ENCODE data around the gene RSPH9.
"Not testable (repeated sequence)": the region's sequence is repeated elsewhere in the genome, so short reads cannot be mapped to it uniquely, and the experiment has no call there.

The RSPH9 gene

DNA sequence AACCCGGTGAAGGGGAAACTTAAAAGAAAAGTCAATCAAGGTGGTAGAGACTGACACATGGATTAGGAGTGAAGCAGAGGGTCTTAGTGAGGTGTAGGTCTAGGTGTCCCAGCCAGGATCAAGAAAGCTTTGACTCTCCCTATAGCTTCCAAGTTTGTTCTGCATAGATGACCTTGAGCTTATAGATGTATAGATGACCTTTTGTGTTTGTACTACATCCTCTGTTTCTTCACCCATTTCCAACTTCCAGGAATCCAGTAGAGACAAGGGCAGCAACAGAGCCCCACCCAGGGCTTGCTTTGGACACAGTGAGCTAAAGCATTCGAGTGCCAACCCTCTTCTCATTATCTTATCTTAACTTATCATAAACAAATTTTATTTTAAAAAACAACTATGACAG is 44.6 kb downstream of the RSPH9 start:
- FAIRE-seq = no peak

DNA sequence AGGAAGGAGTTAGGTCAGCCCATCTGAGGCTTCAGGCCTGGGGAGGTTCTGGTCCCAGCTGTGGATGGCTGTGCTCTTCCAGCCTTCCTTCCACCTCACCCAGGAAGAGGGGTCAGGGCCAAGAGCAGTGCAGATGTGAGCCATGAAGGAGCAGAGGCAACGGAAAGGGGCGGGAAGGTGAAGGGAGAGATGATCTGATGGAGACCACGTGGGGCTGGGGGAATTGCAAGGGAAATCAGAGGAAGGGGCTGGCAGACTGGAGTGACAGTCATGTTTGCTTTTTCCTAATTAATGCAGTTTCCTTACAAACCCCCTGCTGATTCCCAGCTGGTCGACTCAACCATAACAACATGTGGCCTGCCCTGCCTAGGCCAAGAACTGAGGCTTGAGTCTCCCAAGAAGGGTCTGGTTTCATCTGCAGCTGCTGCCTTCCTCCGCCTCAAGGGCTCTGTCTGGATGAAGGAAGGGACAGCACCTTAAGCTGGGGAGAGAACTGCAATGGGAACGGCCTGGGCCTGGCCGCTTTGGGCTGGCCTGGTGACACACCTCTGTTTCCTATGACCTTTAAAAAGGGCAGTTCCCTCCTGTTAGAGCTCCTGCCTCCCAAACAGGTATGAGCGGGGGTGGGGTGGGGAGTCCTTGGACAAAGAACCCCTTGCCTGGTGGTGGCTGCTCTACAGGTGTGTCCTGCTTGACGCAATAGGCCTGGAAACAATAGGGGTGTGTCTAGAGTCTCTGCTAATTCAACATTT is 50.6 kb downstream of the RSPH9 start:
- no peak for FAIRE-seq

DNA sequence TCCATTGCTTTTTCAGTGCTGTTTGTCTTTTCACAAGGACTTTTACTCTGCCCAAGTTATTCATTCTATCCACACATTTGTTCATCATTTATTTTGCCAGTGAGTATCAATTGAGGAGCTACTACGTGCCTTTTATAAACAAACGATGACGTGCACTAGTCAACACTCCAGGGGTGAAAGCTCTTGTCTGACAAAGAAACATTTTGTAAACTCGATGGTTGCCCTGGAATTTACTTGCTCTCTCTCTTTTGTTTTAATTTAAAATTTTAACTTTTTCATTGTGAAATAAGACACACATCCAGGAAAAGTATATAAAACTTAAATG is 51.1 kb downstream of the RSPH9 start:
- FAIRE-seq = no peak

DNA sequence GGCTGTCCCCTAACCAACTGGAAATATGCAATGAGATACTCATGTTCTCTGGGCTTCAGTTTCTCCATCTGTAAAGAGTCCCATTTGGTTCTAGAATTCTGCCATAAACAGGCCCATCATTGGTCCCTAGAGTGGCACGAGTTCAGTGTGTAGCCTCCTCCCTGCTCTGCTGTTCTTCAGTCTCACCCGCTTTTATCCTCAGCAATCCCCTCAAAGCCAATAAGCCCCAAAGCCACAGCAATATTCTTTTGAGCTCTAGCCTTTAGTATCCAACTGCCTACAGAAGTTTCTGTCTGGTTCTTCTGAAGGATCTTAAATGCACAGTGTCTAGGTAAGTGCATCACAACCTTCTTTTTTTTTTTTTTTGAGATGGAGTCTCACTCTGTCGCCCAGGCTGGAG is 52.6 kb downstream of the RSPH9 start:
- no peak for FAIRE-seq

DNA sequence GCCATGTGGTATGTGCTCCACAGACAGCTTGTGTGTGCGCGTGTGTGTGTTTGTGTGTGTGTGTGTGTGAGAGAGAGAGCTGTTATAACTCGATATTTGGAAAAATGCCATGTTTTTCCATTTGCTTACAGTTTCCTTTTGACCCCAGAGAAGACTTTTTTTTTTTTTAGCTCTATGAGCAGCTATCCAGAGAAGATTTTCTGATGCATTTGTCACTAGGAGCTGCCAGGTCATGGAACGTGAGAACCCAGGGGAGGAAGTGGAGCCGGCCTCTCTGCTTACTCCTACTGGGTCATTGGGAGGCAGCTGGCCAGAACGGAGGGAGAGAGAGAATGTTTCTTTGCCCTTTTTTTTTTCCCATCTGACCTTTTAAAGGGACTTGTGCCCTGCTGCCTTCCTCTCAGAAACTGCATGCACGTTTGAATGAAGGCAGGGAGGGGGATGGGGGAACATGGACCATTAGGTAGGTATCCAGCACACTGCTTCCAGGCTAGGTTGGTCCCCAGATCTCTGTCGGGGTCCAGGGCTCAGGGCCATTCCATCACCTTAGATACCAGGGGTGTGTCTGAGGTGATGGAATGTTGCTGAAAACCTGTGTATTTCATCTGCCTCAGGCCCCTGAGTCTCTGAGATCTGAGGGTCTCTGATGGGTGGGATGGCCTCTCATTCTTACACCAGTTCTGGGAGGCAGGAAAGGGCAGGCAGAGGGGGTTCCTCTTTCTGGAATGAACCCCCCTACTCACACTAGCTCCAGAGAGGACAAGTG is 53.9 kb downstream of the RSPH9 start:
- no peak for FAIRE-seq

DNA sequence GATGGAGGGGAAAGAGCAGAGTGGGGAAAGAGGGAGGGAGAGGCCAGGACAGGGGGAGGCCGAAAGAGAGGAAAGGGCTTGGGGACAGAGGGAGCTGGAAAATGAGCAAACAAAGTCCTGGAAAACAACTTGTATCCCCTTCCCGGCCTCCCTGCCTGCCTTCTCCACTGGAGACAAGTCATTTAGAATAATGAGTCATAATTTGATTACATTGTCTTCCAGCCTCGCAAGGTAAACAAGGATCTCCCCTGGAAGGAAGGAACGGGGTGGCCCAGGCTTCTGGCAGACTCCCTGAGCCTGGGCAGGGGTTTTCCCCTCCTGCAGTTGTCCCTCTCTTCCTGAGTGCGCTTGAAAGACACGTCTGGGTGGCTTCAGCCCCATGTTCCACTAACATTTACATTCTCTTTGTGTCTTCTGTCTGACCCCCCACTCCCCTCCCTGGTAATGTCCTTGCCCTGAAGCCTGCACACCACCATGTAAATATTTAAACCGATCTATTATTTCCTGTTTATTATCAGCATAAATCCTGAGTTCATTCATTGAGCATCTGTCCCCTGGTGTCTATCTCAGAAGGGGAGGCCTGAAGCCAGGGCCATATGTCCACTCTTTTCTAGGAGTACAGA is 54.8 kb downstream of the RSPH9 start:
- no peak for FAIRE-seq

DNA sequence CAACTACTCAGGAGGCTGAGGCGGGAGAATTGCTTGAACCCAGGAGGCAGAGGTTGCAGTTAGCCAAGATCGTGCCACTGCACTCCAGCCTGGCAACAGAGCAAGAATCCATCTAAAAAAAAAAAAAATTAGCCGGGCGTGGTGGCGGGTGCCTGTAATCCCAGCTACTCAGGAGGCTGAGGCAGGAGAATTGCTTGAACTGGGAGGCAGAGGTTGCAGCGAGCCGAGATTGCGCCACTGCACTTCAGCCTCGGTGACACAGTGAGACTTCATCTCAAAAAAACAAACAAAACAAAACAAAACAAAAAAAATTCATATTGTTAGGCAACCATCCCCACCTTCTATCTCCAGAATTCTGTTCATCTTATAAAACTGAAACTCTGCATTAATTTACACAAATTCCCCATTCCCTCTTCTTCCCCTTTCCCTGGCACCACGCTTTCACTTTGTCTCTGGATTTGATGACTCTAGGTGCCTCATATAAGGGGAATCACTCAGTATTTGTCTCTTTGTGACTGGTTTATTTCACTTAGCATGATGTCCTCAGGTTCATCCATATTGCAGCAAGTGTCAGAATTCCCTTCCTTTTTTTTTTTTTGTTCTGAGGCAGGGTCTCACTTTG is 56.2 kb downstream of the RSPH9 start:
- FAIRE-seq = not testable (repeated sequence)

DNA sequence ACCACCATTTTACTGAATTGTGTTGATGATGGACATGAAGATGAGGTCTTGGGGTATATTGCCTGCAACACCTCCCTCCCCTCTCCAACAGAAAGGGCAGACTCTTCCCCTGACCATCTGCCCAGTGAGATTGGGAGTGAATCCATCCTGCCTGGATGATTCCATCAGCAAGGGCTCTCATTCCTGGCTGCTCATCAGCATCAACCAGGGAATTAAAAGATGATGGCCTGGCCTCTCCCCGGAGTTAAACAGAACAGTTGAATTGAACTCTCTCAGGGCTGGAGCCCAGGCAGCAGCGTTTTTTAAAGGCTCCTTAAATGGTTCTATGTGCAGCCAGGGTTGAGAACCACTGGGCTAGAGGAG is 57.3 kb downstream of the RSPH9 start:
- no peak for FAIRE-seq

DNA sequence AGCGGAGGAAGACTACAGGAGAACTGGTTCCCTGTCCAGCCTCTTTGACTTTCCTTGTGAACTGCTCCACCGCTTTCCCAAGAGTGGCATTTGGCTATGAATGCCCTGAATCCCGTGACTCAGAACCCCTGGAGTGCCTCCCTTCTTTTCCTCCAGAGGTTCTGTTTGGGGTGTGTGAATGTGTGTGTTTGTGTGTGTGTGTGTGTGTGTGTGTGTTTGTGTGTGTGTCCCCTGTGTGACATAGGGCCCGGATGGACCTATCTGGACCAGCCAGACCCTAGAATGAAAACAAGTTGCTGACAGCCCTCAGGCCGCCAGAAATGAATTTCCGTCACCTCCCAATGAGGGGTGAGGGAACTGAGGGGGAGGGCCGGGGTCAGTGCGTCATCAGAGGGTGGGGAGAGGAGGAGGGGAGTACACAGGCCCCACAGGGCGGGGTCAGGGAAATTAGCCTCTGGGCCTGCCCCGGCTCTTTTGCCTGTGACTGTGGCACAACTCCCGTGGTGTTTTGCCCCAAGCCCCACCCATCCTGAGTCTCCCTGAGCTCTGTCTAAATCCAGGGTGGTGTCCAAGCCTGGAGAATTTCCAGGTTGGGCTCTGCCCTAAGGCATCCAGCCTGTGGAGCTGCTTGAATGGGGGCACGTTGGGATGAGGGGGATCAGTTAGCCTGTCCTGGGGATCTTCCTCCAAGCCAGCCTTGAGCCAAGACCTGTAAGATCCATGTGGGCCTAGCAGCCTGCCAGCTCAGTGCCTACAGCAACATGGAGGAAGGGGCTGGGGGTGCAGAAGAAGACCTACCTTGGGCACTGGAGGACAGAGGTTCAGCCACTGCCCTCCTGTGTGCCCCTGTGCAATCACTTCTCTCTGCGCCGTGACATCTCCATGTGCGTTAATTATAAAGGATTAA is 58.0 kb downstream of the RSPH9 start:
- no peak for FAIRE-seq

DNA sequence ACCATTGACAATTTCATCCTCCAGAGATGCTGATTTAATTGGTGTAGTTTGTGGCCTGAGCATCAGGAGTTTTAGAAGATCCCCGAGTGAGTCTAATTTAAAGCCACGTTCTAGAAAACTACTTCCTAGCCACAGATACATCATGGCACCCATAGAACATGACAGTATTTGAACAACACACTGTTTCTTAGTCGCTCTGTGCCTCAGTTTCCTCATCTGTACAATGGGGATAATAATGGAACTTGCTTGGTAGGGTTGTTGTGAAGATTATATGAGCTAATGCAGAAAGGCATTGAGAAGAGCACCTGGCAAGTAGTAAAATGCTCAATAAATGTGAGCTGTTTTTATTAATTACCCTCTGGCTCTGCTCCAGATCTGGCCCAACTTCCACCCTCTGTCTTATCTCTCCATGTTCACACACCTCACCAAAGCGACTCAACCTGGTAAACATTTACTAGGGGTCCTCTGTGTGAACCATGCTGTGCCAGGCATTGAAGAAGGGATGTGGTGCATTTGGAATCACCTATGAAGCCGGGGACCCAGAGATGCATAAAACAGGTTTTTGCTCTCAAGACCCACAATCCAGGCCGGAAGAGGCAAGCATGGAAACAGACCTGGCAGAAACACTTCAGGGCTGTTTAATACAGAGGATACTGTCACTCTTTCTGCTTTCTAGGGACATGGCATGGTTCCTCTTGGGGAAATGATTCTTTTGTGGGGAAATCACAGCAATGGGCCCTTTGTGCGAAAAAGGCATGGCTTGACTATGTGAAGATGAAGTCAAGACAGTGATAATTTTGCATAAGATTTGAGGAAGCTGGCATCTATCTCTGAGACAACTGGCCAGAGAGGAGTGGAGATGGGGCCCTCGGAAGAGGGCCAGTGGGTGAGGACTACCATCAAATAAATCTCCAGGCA is 58.9 kb downstream of the RSPH9 start:
- no peak for FAIRE-seq

DNA sequence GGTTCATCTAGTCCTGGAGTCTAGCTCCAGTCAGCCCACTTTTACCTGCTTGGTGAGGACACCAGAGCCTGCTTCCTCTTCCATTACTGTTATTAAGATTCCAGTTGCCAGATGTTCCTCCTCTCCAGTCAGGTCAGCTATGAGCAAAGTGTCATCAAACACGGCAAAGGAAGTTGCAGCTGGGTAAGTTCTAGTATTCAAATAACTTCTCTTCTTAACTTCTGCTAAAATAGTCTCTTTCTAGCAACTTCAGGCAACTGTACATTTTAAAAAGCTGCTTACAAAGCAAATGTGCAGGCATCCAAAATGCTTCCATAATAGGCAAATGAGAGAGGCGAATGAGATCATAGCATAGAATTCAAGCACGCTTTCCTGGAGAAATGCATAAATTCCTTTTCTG is 61.2 kb downstream of the RSPH9 start:
- no peak for FAIRE-seq

DNA sequence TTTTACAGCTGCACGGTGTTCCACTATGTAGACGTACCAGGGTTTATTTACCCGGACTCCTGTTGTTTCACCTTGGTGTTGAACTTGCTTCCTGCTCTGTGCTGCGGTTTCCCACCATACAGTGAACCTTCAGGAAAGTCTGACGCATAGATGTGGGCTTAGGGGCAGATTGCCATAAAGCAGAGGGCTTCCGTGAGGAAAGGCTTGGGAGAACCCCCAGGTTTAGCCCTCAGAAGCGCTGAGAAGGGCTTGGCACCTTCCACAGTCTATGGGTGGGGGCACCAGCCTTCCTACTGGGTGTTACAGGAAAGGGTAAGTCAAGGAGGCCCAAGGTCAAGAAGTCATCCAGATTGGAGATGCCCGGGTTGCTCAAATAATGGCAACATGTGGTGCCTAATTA is 62.0 kb downstream of the RSPH9 start:
- FAIRE-seq = no peak

DNA sequence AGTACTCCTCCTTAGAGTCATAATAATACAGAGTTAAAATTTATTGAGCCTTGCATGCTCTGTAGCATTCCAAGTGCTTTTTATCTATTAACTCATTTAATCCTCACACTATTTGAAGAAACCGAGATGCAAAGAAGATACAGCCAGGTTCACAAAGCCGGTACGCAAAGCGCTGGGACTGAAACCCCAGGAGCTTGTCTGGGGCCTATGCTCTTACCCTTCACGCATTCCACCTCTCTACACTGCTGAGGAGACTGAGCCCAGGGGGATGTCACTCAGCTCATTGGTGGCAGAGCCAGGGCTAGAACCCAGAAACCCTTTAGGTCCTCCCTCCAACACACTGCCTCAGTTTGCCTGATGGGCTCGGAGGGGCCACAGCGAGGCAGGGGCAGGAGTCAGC is 62.4 kb downstream of the RSPH9 start:
- FAIRE-seq = no peak

DNA sequence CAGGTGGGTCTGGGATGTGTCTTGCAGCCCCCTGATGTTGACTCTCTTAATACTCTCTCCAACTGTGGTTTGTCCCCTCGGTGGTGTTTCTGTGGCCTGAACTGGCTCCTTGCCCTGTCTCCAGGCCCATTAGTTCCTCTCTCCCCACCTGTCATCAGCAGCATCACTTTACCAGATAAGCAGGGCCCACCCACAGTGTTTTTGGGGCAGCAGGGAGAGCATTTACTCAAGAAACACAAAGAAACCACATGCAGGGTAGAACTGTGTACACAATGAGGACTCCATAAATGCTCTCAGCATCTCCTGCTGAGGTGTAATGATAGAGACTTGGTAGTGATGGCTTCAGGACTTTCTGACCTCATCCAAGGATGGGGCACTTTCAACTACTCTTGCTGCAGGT is 62.9 kb downstream of the RSPH9 start:
- FAIRE-seq = no peak

DNA sequence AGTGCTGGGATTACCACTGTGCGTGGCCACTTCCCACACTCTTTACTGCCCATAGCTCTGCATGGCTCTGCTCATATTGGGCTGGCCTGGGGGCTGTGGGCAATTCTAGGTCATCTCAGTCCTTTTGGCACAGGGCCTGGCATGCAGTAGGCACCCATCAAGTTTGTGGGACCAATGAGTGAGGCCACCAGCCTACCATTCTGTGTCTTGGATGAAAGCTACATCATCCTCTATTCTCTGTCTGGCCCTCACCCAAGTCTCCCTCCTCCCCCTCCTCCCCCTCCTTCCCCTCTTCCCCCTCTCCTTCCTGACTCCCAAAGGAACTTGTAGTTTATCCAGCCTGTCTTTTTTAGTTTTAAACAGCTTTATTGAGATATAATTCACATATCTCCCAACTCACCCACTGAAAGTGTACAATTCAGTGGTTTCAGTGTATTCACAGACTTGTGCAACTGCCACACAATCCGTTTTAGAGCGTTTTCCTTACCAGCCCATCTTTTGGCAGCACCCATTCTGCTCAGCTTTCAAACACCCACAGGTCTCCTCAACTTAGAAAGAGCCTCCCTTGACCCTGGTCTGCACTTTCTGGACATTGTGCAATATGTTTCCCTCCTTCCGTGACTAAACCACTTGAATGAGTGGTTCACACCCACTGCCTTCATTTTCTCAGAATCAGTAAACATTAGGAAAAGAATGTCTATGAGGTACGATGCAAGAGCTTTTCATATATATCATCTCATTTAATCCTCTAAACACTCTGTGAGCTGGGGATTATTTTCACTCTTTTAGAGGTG is 64.2 kb downstream of the RSPH9 start:
- no peak for FAIRE-seq

DNA sequence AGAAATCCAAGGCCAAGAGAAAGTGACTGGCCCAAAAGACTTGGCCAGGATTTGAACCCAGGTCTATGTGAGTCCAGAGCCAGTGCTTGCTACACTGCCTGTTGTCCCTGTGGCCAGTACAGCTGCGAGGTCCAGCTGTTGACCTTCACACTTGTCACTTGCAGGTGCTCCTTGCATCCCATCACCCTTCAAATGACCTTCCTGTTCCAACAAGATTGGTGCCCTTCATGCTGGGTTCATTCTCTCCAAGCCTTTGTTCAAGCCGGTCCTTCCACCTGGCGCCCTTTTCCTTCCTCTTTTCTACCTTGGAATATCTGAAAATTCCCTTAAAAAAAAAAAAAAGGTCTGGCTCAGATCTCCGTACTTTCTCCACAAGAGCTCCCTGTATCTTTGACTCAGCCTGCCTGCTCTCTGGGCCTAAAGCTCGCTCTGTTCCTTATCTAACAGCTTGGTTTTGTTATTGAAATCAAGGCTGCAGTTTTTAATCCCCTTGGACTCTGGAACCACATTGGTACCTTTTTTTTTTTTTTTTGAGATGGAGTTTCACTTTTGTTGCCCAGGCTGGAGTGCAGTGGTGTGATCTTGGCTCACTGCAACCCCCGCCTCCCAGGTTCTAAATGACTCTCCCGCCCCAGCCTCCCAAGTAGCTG is 64.9 kb downstream of the RSPH9 start:
- no peak for FAIRE-seq

DNA sequence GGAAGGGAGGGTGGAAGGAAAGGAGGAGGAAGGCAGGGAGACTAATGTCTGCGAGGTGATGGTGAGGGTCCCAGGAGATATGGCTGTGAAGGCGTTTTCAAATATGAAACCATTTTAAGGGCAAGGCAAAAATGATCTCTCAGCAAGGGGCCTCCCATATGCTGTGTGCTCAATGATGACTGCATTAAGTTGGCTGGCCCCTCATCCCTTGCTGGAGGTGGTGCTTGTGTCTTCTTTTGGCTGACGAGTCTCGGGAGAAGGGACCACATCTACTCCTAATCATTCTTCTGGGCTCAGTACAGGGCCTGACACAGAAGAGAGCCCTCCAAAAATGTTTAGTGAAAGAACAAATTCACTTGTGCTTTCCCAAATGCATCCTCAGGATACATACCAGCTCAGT is 65.7 kb downstream of the RSPH9 start:
- no peak for FAIRE-seq

DNA sequence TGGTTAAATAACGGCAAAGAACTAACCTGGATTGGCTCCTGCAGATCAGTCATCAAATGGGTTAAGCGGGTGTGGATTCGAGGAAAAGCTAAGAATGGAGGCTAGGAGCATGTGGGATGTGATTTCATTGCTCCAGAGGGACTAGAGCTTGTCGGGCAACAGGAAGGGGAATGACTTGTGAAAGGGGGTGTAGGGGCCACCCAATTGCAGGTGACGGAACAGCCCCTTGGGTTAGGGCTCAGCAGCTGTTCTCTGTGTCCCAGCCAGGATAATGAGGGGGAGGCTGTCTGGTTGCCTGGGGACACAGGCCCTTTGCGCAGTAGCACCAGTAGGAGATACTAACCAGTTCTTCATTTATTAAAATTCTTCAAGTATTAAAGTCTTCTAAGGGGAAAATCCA is 67.7 kb downstream of the RSPH9 start:
- no peak for FAIRE-seq

DNA sequence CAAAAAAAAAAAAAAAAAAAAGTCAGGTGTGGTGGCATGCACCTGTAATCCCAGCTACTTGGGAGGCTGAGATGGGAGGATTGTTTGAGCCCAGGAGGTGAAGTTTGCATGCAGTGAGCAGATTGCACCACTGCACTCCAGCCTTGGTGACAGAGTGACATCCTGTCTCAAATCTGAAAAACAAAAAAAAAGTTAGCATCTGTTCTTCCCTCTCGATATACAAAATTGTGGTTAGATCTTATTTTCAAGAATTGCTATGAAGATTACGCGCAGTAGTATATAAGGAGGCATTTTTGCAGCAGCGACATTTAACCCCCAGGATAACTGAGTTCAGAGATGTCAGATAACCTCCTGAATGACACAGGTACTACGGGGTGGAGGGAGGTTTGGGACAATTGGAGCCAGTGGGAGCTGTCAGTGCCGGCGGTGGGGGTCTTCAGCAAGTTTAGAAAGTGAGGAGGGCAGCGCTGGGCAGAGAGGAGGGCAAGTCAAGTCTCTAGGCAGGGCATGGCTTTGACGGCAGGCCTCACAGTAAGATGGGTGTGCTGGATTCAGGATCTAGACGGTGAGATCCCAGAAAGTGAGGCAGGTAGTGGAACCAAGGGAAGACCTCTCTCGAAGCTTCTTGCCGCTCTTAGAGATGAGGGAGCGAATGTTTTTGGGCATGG is 68.9 kb downstream of the RSPH9 start:
- no peak for FAIRE-seq
